GM10847 (cell line): ENCODE data around the gene KRTAP10-1.

ENCODE experiments used
- POLR2A ChIP-seq: IDR thresholded peaks from 2 replicates; pipeline ENCODE4 v1.6.1; 2011; ENCODE audit not compliant: insufficient read length; ENCODE audit errors: extremely low read depth

KRTAP10-1 gene

DNA sequence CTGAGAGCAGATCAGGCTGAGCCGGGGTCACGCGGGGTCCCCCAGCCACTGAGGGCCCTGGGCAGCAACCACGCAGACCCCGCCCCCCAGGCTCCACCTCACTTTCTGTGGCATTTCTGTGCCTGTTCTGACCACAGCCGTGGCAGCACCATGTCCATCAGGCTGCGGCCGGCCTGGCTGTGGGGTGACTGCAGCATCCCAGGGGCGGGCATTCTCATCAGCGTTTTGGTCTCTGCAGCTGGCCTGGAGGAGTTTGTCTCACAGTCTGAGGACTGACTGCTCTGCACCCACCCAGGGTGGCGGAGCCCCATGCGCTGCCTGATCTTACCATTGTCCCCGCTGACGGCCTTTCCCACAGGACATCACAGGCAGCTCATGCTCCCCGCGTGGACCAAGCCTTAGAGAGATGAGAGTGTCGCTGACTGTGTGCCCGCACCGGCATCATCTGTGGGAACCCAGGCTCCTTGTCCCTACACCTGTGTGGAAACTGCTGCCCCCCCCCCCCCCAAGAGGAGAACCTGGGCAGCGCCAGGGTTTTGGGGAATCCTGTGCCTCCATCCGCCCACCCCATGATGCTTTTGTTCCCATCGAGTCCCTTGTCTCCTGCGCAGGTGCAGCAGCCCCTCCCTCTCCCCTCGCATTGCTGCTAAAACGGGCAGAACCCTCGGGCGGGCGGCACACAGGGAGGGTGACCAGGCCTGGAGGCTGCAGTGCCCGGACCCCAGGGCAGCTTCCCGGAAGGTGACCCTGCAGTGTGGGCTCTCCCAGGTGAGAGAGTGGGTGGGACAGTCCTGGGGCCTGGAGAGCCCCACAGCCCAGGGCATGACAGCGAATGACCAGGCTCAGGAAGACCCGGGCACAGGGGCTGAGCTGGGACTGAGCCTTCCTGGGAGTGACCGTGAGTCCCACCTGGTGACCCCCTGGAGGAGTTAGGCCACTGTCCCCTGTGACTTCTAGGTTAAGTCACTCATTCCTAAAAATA is 1.8 kb downstream of the KRTAP10-1 start:
- no peak for TF ChIP-seq POLR2A

DNA sequence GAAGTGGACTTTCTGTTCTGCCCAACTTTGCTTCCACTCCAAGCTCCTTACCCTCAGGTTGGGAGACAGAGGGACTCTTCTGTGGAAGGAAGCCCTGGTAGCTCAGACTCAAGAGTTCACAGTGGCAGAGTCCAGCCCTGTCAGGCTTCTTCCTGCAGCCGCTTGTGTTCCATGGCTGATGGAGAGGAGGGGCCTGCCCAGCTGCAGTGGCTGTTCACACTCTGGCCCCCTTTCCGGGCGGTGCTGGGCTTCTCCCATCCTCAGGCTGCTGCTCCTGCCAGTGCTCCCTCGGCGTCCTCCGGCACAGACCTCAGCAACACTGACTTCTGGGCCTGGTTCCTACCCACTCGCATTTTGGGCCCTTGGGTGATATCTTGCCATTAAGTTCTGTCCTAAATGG is 4.0 kb downstream of the KRTAP10-1 start:
- no peak for TF ChIP-seq POLR2A

DNA sequence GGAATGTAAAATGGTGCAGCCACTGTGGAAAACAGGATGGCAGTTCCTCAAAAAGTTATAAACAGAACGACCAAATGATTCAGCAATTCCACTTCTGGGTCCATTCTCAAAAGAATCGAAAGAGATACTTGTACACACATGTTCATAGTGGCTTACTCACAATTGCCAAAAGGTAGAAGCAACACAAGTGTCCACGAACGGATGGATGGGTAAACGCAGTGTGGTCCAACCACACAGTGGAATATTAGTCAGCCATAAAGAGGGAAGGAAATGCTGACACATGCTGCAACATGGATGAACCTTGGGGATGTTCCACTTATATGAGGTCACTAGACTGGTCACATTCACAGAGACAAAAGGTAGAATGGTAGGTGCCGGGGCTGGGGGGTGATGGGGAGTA is 5.3 kb downstream of the KRTAP10-1 start:
- TF ChIP-seq POLR2A, result no peak

DNA sequence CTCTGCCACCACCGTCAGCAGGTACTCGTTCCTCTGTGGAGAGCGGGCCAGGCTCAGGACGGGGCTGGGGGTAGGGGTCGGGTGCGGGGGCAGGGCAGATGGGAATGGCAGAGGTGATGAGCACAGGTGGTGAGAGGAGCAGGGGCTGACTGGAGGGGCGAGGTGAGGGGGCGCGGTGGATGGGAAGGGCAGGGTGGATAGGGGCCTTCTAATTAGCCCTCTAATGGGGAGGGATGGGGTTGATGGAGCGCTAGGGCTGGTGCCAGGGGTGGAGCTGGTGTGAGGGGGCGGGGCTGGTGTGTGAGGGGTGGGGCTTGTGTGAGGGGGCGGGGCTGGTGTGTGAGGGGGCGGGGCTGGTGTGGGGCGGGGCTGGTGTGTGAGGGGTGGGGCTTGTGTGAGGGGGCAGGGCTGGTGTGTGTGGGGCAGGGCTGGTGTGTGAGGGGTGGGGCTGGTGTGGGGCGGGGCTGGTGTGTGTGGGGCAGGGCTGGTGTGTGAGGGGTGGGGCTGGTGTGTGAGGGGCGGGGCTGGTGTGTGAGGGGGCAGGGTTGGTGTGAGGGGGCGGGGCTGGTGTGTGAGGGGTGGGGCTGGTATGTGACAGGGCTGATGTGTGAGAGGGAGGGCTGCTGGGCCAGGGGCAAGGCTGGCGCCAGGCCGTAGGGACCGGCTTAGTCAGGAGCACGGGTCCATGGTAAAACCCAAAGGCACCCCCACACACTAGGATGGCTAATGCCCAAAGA is 5.9 kb downstream of the KRTAP10-1 start:
- no peak for TF ChIP-seq POLR2A

DNA sequence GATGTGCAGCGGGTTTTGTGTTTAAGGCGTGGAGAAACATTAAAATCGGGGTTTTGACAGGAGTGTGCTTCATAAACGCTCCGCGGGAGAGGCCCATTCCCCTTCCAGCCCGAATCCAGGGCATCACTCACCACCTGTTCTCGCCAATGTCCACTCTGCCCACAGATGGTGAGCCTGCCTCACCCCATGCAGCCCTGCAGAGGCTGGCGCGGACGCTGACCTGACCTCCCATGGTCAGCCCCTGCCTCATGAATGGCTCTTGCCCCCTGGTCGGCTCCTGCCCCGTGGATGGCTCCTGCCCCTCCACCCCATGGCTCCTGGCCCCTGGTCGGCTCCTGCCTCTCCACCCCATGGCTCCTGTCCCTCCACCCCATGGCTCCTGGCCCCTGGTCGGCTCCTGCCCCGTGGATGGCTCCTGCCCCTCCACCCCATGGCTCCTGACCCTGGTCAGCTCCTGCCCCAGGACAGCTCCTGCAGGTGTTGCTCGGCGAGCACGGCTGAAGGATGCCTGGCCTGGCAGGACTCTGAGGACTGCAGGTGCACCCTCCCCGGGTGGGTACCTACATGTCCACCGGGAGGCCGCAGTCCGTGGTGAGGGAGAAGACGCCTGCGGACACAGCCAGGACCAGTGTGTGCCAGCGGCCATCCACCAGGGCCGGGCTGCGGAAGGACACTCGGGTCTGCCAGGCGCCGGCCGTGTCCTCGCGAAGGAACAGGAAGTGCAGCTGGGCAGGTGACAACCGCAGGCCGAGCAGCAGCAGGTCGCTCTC is 6.7 kb downstream of the KRTAP10-1 start:
- TF ChIP-seq POLR2A, result no peak

DNA sequence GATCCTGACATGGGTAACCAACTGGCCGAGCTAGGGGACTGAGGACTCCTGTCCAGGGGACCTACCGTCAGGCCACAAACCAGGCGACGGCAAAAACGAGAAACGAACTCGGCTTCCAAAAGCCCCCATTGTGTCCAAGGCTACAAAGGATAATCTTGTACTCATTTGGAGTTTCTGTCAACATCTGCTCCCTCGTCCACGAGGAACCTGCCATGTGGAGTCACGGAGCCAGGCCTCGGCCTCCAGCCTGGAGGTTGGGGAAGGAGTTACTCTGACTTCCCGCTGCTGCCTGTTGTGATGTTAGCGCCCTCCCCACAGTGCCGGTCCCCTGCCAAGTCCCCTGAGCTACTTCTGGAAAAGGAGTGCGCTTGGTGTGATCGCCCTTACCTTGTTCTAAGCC is 7.3 kb downstream of the KRTAP10-1 start:
- no peak for TF ChIP-seq POLR2A

DNA sequence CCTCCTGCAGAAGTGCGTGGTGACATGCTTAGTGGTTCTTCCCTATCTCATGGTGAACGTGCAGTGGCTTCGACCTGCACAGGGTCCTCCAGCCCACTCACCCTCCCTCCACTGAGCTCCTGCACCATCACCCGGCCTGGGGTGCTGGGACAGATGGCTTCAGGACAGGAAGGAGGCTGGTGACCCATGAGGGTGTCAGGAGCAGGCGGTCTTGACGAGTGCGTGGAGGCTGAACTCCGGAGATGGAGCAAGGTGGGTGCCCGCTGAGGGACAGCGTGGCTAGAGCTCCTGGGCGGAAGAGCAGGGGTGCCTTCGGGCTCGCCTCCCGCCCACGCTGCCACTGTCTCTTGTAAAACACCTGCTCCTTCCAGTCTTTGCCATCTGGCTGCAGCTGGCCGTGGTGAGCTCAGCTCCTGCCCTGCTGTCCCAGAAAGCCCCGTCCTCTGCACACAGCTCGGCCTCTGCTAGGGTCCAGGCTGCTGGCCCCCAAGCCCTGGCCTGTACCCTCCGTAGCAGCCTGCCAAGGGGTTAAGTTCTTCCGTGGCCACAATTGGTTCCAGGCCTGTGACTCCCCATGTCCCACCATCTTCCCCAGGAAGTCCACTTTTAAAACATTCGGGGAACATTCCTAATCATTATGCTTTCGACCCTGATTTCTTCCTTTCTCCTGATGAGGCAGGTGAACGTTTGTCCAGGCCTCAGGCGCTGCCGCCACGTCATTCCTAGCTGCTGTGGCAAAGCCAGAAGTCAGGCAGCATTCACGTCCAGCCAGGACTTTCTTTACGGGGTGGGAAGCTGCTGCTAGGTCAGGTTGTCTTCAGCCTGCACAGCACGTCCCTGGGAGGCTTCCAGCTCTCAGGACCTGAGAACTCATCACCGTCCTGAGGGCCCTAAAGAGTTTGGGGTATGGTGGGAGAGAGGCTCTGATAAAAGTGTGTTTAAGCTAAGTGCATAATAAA is 8.1 kb downstream of the KRTAP10-1 start:
- TF ChIP-seq POLR2A, result no peak

DNA sequence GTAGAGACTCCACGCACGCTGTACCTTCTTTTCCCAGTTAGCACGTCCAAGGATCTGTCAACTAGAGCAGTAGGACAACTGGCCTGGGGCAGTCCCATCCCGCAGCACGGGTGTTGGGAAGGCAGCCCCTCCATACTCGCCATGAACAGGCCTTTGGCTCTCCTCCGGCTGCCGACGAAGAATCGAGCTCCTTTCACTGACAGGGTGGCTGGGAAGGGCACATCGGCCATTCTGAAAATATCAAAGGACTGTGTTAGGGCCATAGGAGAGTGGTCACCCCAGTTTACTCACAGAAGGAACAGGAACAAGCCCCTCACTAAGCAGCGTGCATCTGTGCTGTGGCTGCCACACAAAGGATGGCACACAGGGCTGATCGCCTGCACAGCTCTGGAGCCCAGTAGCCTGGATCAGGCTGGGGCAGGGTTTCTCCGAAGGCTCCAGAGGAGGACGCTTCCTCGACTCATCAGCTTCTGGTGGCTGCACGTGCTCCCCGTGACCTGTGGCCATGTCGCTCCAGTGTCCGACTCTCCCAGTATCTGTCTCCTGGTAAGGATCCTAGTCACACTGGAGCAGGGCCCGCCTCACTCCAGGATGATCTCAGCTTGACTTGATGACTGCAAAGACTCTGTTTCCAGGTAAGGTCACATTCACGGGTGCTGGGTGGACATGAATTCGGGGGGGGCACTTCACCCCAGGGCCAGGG is 8.9 kb downstream of the KRTAP10-1 start:
- TF ChIP-seq POLR2A, result no peak

DNA sequence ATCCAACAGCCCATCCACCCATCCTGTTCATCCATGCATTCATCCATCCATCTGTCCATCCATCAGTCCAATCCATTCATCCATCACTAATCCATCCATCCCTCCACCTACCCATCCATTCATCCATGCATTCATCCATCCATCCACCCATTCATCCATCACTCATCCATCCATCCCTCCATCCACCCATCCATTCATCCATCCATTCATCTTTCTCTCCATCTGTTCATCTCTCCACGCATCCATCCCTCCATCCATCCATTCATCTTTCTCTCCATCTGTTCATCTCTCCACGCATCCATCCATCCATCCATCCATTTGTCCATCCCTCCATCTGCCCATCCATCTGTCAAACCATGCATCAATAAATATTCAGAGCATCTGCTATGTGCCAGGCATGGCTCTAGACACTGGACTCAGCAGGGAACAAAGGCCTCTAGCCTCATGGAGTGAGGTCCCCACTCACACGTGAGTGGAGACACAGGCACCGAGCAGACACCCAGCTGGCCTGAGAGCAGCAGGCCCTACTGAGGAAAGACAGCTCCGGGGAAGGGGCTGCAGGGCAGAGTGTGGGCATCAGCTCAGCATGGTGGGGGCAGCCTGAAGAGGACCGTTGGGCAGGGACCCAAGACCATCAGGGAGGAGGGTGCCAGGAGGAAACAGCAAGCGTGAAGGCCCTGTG is 9.6 kb downstream of the KRTAP10-1 start:
- no peak for TF ChIP-seq POLR2A

DNA sequence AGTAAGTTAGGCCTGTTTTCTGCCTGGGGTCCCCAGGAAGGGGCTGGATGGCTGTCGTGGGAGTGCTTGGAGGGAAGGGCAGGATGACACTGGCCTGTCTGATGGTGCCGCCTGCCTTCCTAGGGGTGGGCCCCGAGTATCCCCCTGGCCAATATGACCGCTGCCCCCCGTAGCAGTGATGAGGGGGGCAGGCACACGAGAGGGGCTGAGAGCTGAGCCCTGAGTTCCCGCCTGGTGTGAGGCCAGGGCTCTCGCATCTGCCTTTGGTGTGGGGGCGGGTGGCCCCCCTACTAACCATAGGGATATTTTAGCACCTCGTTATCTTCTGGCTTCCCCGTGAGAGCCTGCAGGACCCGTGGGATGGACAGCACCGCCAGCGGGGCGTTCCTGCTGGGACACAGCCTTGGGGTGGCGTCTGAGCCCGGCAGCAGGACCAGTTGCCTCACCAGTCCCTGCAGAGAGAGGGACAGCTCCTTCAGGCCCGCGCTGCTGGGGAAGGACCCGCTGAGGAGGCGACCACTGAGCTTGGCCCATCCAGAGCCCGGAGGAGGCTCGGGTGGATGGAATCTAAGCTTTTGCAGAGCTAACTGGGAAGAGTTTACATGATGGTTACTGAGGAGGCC is 10.4 kb downstream of the KRTAP10-1 start:
- no peak for TF ChIP-seq POLR2A

DNA sequence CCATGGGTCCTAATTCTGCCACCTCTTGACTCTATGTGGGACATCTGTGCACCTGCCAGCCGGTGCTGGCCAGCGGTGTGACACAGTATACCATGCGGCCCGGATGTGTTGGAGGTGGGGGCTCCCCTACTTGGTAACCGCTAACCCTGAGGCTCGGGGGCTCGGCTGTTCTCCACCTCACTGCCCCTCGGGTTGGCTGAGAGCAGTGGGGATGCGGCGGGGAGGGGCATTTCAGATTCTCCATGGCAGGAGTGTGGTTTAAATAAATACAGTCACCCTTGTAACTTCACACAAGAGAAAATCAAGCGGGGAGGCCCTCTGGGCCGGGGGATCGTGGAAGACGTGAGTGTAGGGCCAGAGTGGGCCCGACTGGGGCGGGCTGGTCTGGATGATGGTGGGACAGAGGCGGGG is 11.0 kb downstream of the KRTAP10-1 start:
- no peak for TF ChIP-seq POLR2A

DNA sequence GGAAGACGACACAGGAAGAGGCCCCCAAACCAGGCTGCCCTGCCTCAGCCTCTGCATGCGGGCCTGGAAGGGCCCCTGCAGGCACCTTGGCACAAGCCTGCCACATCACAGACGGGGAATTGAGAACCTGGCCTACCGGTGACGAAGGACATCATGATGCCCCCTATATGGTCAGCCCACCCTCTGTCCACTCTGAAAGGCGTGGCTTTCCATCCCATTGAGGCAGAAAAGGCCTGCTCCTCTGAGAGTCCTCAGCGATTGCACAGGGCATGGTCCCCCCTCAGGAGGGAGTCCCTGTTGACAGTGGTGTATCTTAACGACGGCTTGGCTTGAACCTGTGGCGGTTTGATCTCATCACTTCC is 11.4 kb downstream of the KRTAP10-1 start:
- no peak for TF ChIP-seq POLR2A
